ENCODE results near the gene ALDOC. TPM values are rescaled to one million over a fixed set of nuclear protein-coding genes. Genes with fewer than 3 reads are reported as not detected.

ALDOC gene
- total and polyA plus RNA-seq, 2 experiments from 2014 or later, result 33.5 to 157 TPM

- TF ChIP-seq ZNF462 (CRISPR knock-in tag; IDR thresholded peaks at IDR 0.05), result no peak
These were observed 35.8 kb upstream of the ALDOC start (continued) for GRCh38 chr17:28612531-28612930.

- peaks cover 19% of the 10 kb centered on the region for H3K36me3 ChIP-seq (ENCODE audit: insufficient read depth)
- ATAC-seq, result no peak
- TF ChIP-seq ZNF331 (CRISPR knock-in tag; IDR thresholded peaks at IDR 0.05; ENCODE audit: low read depth), result no peak
- no peak for TF ChIP-seq CREB1 (CRISPR knock-in tag; IDR thresholded peaks at IDR 0.05; ENCODE audit: low read depth)
- TF ChIP-seq REST (IDR thresholded peaks at IDR 0.05; ENCODE audit: unreplicated experiment), result no peak
- no peak for TF ChIP-seq ZNF114 (CRISPR knock-in tag; IDR thresholded peaks at IDR 0.05)
- TF ChIP-seq JUNB (IDR thresholded peaks at IDR 0.05; ENCODE audit: unreplicated experiment), result no peak
- TF ChIP-seq STAT1 (IDR thresholded peaks at IDR 0.05; ENCODE audit: unreplicated experiment), result no peak
- TF ChIP-seq CTCF (conservative IDR thresholded peaks at IDR 0.05; ENCODE audit: low read depth in 2 of 2), result no peak
- no peak for TF ChIP-seq ETS1 (IDR thresholded peaks at IDR 0.05)
- no peak for TF ChIP-seq POLR2AphosphoS5 (IDR thresholded peaks at IDR 0.05; ENCODE audit: low read depth)
- TF ChIP-seq EZH2phosphoT487 (IDR thresholded peaks at IDR 0.05; ENCODE audit: unreplicated experiment), result no peak
- no peak for TF ChIP-seq EZH2 (IDR thresholded peaks at IDR 0.05; ENCODE audit: low read depth, unreplicated experiment)
These were observed 33.7 kb upstream of the ALDOC start for GRCh38 chr17:28610376-28610775.

More at GRCh38 chr17:28610376-28610775, 33.7 kb upstream of the ALDOC start:
- Mint-ChIP-seq H3K4me3 (no peak overlapping the region), H3K9me3 (no peaks in the 10 kb centered on the region), H3K4me1 (no peaks in the 10 kb centered on the region), H3K27me3 (ENCODE audit: insufficient read depth, low read depth, poor library complexity) (peaks cover 4% of the 10 kb centered on the region), H3K27ac (no peak overlapping the region), H3K36me3 (ENCODE audit: low read depth) (peaks cover 66% of the 10 kb centered on the region)
- Histone ChIP-seq H3K4me2 (no peak overlapping the region), H3K27me3 (ENCODE audit: insufficient read depth) (no peaks in the 10 kb centered on the region), H3K27ac (ENCODE audit: low read depth) (no peak overlapping the region), H3K79me2 (replicated peaks; ENCODE audit: insufficient read depth) (no peaks in the 10 kb centered on the region), H3K9me2 (ENCODE audit: insufficient read depth) (no peaks in the 10 kb centered on the region), H3K4me1 (ENCODE audit: insufficient read depth) (no peaks in the 10 kb centered on the region), H2AFZ (no peak overlapping the region), H3F3A (replicated peaks; ENCODE audit: low read depth) (0 out of 2 replicates have a peak, but pooled peaks cover 2% of the 10 kb centered on the region), H4K20me1 (replicated peaks; ENCODE audit: insufficient read depth) (peaks cover 30% of the 10 kb centered on the region), H3K4me3 (no peak overlapping the region)
- DNase-seq (ENCODE audit: low spot score), result no peak
